DMS114 treated with DMSO at 0.1 percent for 48 hours (cell line): ENCODE results near the gene GJA1.

ENCODE experiments used
- DNase-seq: peaks from one replicate; lab custom pipeline; 2025; ENCODE audit not compliant: unreplicated experiment; lab: John Stamatoyannopoulos, UW

GJA1 gene

GRCh38 chr6:121482004-121482693 is 46.7 kb downstream of the GJA1 start:
- DNase-seq, result no peak

GRCh38 chr6:121482751-121483150 is 47.3 kb downstream of the GJA1 start:
- no peak for DNase-seq

- no peak for DNase-seq
These were observed 49.9 kb downstream of the GJA1 start for GRCh38 chr6:121485359-121485811.

GRCh38 chr6:121491576-121491975 is 56.1 kb downstream of the GJA1 start:
- no peak for DNase-seq

- no peak for DNase-seq
These were observed 57.1 kb downstream of the GJA1 start for GRCh38 chr6:121492536-121492935.

- no peak for DNase-seq
These were observed 62.5 kb downstream of the GJA1 start for GRCh38 chr6:121497970-121498375.

- DNase-seq, result no peak
These were observed 63.2 kb downstream of the GJA1 start for GRCh38 chr6:121498481-121499276.
